Posterior vena cava (tissue), 2 donors: ENCODE measurements around the gene TAF6L. TPM values are rescaled to one million over a fixed set of nuclear protein-coding genes. Genes with fewer than 3 reads are reported as not detected.

Source experiments
- DNase-seq: peaks from one replicate; pipeline ENCODE4 v3.0.0-alpha.2; 2020; ENCODE audit warnings: low spot score
- intact Hi-C, 2 donors: fragments of 100-400 bp; cut with DNase I; formaldehyde crosslinking; loops; one replicate each; pipeline versions ENCODE4 v1.14.1 to v1.14.2; 2022 to 2023
- microRNA-seq, 2 donors: library from miRNA; unstranded; fragments of <30 nt; microRNA quantifications; one replicate each; pipeline ENCODE4 v1.2.0, GENCODE V29; 2020 to 2021; ENCODE audit warnings: borderline microRNAs expressed in 2 of 2
- total RNA-seq, 2 donors: library from RNA; stranded (reverse); fragmentation: NEBNext Ultra II Directional; extraction: Animal tissue kit (Norgen Biotek cat#: 25700); gene quantifications; one replicate each; pipeline ENCODE4 v1.2.1, GENCODE V29; 2021
- donor health status: DM: yes; HTN: yes; CAD: no.
- donor health status: DM: yes; HTN: yes; CAD: no.

The TAF6L gene
- total RNA-seq, 2 donors from 2014 or later, result 11.3 to 12.9 TPM

DNA sequence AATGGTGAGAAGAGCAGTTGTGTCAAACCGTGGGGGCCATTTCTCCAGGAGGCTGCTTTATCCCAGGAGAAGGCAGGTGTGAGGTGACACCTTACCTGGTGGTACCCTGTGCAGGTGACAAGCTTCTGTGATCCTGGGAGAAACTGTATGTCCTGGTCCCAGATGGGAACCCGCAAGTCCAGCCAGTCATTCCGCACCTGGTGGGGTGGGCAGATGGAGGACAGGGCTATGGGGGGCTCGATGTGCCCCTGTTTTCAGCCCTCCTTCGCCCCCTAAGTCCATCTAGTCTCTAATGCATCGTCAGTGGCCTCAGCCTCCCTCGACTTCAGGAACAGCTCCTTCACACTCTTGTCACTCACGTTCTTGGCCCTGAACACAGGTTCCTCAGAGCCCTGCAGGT lies 64.1 kb downstream of the TAF6L start:
- no peak for DNase-seq
- intact Hi-C loops, result loop anchor here in 1 of 2 donors (10.0 kb wide), 1 partner anchor 51 kb away; the partner anchor contains the start of gene TMEM179B

Small RNA genes lying within 50 kb of the gene (microRNA-seq; reads per million reads assigned to microRNA genes)
- gene MIR6514, result 0.26 to 1.6 reads per million in 2 donors
- 0 reads per million in 2 donors for gene MIR6748

Other genes starting within 250 kb of the TAF6L start
- 100 to 1,000 TPM; 938 to 955 TPM for gene AHNAK, start 224.6 kb upstream of the TAF6L start, total RNA-seq
- gene EEF1G, start 197.5 kb upstream of the TAF6L start, total RNA-seq, result 100 to 1,000 TPM; 706 to 749 TPM
- gene TUT1, start 179.9 kb upstream of the TAF6L start, total RNA-seq, result 10 to 100 TPM; 10.7 to 14.1 TPM
- gene MTA2, start 169.5 kb upstream of the TAF6L start, total RNA-seq, result 10 to 100 TPM; 56.5 to 67.2 TPM
- gene EML3, start 158.6 kb upstream of the TAF6L start, total RNA-seq, result 10 to 100 TPM; 58.7 to 63.8 TPM
- 1 to 10 TPM; 7.1 to 9.7 TPM for gene ROM1, start 158.1 kb upstream of the TAF6L start, total RNA-seq
- gene B3GAT3, start 149.4 kb upstream of the TAF6L start, total RNA-seq, result 10 to 100 TPM; 23.7 to 26.6 TPM
- 100 to 1,000 TPM; 206 to 240 TPM for gene GANAB, start 124.8 kb upstream of the TAF6L start, total RNA-seq
- gene INTS5, start 118.1 kb upstream of the TAF6L start, total RNA-seq, result 10 to 100 TPM; 10.6 to 10.9 TPM
- gene C11orf98, start 106.2 kb upstream of the TAF6L start, total RNA-seq, result 10 to 100 TPM; 27.4 to 35.9 TPM
- gene CSKMT, start 106.1 kb upstream of the TAF6L start, total RNA-seq, result 10 to 100 TPM in 1 of 2 donors, 1 to 10 TPM in 1; 8.5 to 10.5 TPM
- gene UQCC3, start 99.7 kb upstream of the TAF6L start, total RNA-seq, result 1 to 10 TPM; 3.6 to 3.7 TPM
- gene LBHD1, start 99.1 kb upstream of the TAF6L start, total RNA-seq, result 1 to 10 TPM; 3.7 to 5.1 TPM
- gene UBXN1, start 92.3 kb upstream of the TAF6L start, total RNA-seq, result 10 to 100 TPM; 74.8 to 76.1 TPM
- 10 to 100 TPM; 13.9 to 14.8 TPM for gene LRRN4CL, start 81.9 kb upstream of the TAF6L start, total RNA-seq
- 10 to 100 TPM; 30.6 to 54.8 TPM for gene BSCL2, start 64.0 kb upstream of the TAF6L start, total RNA-seq
- not detected for gene GNG3, start 63.7 kb upstream of the TAF6L start, total RNA-seq
- 10 to 100 TPM; 45.5 to 45.9 TPM for gene HNRNPUL2, start 43.9 kb upstream of the TAF6L start, total RNA-seq
- 10 to 100 TPM; 19.0 to 20.6 TPM for gene TTC9C, start 42.9 kb upstream of the TAF6L start, total RNA-seq
- 10 to 100 TPM in 1 of 2 donors, 1 to 10 TPM in 1; 6.2 to 12.3 TPM for gene ZBTB3, start 17.2 kb upstream of the TAF6L start, total RNA-seq
- 10 to 100 TPM; 39.7 to 50.9 TPM for gene POLR2G, start 9.8 kb upstream of the TAF6L start, total RNA-seq
- gene TMEM179B, start 16.0 kb downstream of the TAF6L start, total RNA-seq, result 10 to 100 TPM; 23.7 to 33.0 TPM
- gene TMEM223, start 20.6 kb downstream of the TAF6L start, total RNA-seq, result 1 to 10 TPM; 8.9 to 10.0 TPM
- 10 to 100 TPM; 53.0 to 58.1 TPM for gene NXF1, start 34.0 kb downstream of the TAF6L start, total RNA-seq
- 10 to 100 TPM; 32.8 to 34.0 TPM for gene STX5, start 60.7 kb downstream of the TAF6L start, total RNA-seq
- not detected for gene TEX54, start 61.4 kb downstream of the TAF6L start, total RNA-seq
- 10 to 100 TPM; 38.5 to 45.6 TPM for gene WDR74, start 68.2 kb downstream of the TAF6L start, total RNA-seq
- 100 to 1,000 TPM in 1 of 2 donors, 10 to 100 TPM in 1; 89.4 to 114 TPM for gene SLC3A2, start 109.5 kb downstream of the TAF6L start, total RNA-seq
- gene CHRM1, start 150.0 kb downstream of the TAF6L start, total RNA-seq, result not detected
- gene SLC22A6, start 213.6 kb downstream of the TAF6L start, total RNA-seq, result not detected
- not detected for gene SLC22A8, start 244.4 kb downstream of the TAF6L start, total RNA-seq